Upper lobe of right lung (tissue), 1 donor: ENCODE results near the gene INPP5A. TPM values are rescaled to one million over a fixed set of nuclear protein-coding genes. Genes with fewer than 3 reads are reported as not detected.

ENCODE experiments used
- ATAC-seq: fragments of 200-7000 bp; cut with Tn5 transposase; one replicate; pipeline ENCODE4 v1.9.1; 2020; ENCODE audit warnings: mild to moderate bottlenecking, moderate library complexity
- DNase-seq: peaks from one replicate; pipeline ENCODE4 v3.0.0-alpha.2; 2020
- H3K27ac ChIP-seq: fragments of 200-600 bp; one replicate; pipeline ENCODE4 v1.8.0; 2022
- H3K27me3 ChIP-seq: fragments of 200-600 bp; one replicate; pipeline ENCODE4 v1.8.0; 2022; ENCODE audit warnings: mild to moderate bottlenecking
- H3K36me3 ChIP-seq: fragments of 200-600 bp; one replicate; pipeline ENCODE4 v1.8.0; 2022
- H3K4me1 ChIP-seq: fragments of 200-600 bp; one replicate; pipeline ENCODE4 v1.8.0; 2022
- H3K4me3 ChIP-seq: fragments of 200-600 bp; one replicate; pipeline ENCODE4 v1.8.0; 2022; ENCODE audit warnings: mild to moderate bottlenecking
- H3K9me3 ChIP-seq: fragments of 200-600 bp; one replicate; pipeline ENCODE4 v1.8.0; 2022
- CTCF ChIP-seq: fragments of 200-600 bp; IDR thresholded peaks from one replicate; pipeline ENCODE4 v1.8.0; 2022; ENCODE audit warnings: antibody characterized with exemption
- intact Hi-C: fragments of 100-400 bp; cut with DNase I; formaldehyde crosslinking; loops from one replicate; pipeline ENCODE4 v1.11.0; 2022
- total RNA-seq: library from RNA; stranded (reverse); fragmentation: NEBNext Ultra II Directional; extraction: Animal tissue kit (Norgen Biotek cat#: 25700); gene quantifications from one replicate; pipeline ENCODE4 v1.2.1, GENCODE V29; 2021
- donor health status: DM: no; HTN: yes; CAD: no; lungs with severe emphysema.

Gene INPP5A
- total RNA-seq, 1 donor from 2014 or later = 38.3 TPM

- Histone ChIP-seq H3K36me3 (peaks cover 8% of the 10 kb centered on the region), H3K27ac (no peak overlapping the region), H3K4me3 (no peak overlapping the region), H3K4me1 (no peaks in the 10 kb centered on the region), H3K27me3 (no peaks in the 10 kb centered on the region), H3K9me3 (no peaks in the 10 kb centered on the region)
- ATAC-seq (no peak), DNase-seq (peak; percentile 55)
- intact Hi-C loops = no loop called here
- TF ChIP-seq CTCF = no peak
Measured at GRCh38 chr10:132706701-132707100, 169.1 kb downstream of the INPP5A start.

GRCh38 chr10:132707121-132707775, 169.7 kb downstream of the INPP5A start:
- intact Hi-C loops = no loop called here
- TF ChIP-seq CTCF = no peak
- H3K27ac ChIP-seq = no peak overlapping the region
- DNase-seq (peak; percentile 32), ATAC-seq (no peak)
- H3K27me3 ChIP-seq = no peaks in the 10 kb centered on the region
- H3K9me3 ChIP-seq = no peaks in the 10 kb centered on the region
- H3K4me3 ChIP-seq = no peak overlapping the region
- no peaks in the 10 kb centered on the region for H3K4me1 ChIP-seq
- peaks cover 8% of the 10 kb centered on the region for H3K36me3 ChIP-seq

GRCh38 chr10:132707776-132708171, 170.2 kb downstream of the INPP5A start:
- H3K36me3 ChIP-seq = peaks cover 8% of the 10 kb centered on the region
- no peak overlapping the region for H3K4me3 ChIP-seq
- no peak for TF ChIP-seq CTCF
- intact Hi-C loops = no loop called here
- H3K27ac ChIP-seq = no peak overlapping the region
- ATAC-seq = no peak
- H3K9me3 ChIP-seq = no peaks in the 10 kb centered on the region
- no peaks in the 10 kb centered on the region for H3K27me3 ChIP-seq
- peak; percentile 51 for DNase-seq
- no peaks in the 10 kb centered on the region for H3K4me1 ChIP-seq

- no peak for TF ChIP-seq CTCF
- H3K4me1 ChIP-seq = no peaks in the 10 kb centered on the region
- H3K27ac ChIP-seq = no peak overlapping the region
- no peak overlapping the region for H3K4me3 ChIP-seq
- no peaks in the 10 kb centered on the region for H3K9me3 ChIP-seq
- no peaks in the 10 kb centered on the region for H3K27me3 ChIP-seq
- no peak for ATAC-seq
- peaks cover 8% of the 10 kb centered on the region for H3K36me3 ChIP-seq
- peak; percentile 51 for DNase-seq
- intact Hi-C loops = no loop called here
Measured at GRCh38 chr10:132708441-132708840, 170.9 kb downstream of the INPP5A start.

- intact Hi-C loops = no loop called here
- Histone ChIP-seq H3K36me3 (peaks cover 8% of the 10 kb centered on the region), H3K27me3 (no peaks in the 10 kb centered on the region), H3K27ac (no peak overlapping the region), H3K4me1 (no peaks in the 10 kb centered on the region), H3K9me3 (no peaks in the 10 kb centered on the region), H3K4me3 (no peak overlapping the region)
- no peak for TF ChIP-seq CTCF
- ATAC-seq (no peak), DNase-seq (peak; percentile 30)
Measured at GRCh38 chr10:132708936-132709335, 171.3 kb downstream of the INPP5A start.
